HepG2 (cell line): ENCODE measurements around the gene LPO.

ENCODE experiments used
- ADNP ChIP-seq: sonication (generic); formaldehyde crosslinking; IDR thresholded peaks from 2 replicates; pipeline ENCODE4 v1.4.0; 2020; ENCODE audit warnings: missing genetic modification reagents
- FOSL2 ChIP-seq: sonication (generic); formaldehyde crosslinking; IDR thresholded peaks from 2 replicates; pipeline ENCODE4 v1.4.0; 2020; ENCODE audit warnings: missing genetic modification reagents
- HDAC2 ChIP-seq: sonication (generic); formaldehyde crosslinking; IDR thresholded peaks from 2 replicates; pipeline ENCODE4 v1.4.0; 2020; ENCODE audit warnings: missing genetic modification reagents
- POLR2A ChIP-seq, 2 experiments: IDR thresholded peaks; 2 replicates each; pipeline ENCODE4 v1.6.1; 2011; ENCODE audit warnings: low read depth in 2 of 2, low read length in 2 of 2, mild to moderate bottlenecking in 1 of 2, moderate library complexity in 1 of 2; ENCODE audit not compliant: insufficient read depth in 1 of 2
- POLR2AphosphoS2 ChIP-seq: IDR thresholded peaks from 2 replicates; pipeline ENCODE4 v1.6.1; 2011; ENCODE audit warnings: low read depth, low read length, improper control_type of control experiment
- TAF1 ChIP-seq: sonication (generic); formaldehyde crosslinking; IDR thresholded peaks from 2 replicates; pipeline ENCODE4 v1.4.0; 2020; ENCODE audit warnings: missing genetic modification reagents
- TBP ChIP-seq: sonication (generic); formaldehyde crosslinking; IDR thresholded peaks from 2 replicates; pipeline ENCODE4 v1.5.0; 2020; ENCODE audit warnings: missing genetic modification reagents
- ZNF17 ChIP-seq: sonication (generic); formaldehyde crosslinking; IDR thresholded peaks from 2 replicates; pipeline ENCODE4 v1.5.0; 2020; ENCODE audit warnings: mild to moderate bottlenecking, missing genetic modification reagents
- TF ChIP-seq, protein P1 (sequence below): sonication (generic); formaldehyde crosslinking; IDR thresholded peaks from 2 replicates; pipeline ENCODE4 v1.8.1; 2023; ENCODE audit warnings: missing genetic modification reagents, mild to moderate bottlenecking, borderline replicate concordance
- TF ChIP-seq, protein P2 (sequence below): sonication (generic); formaldehyde crosslinking; IDR thresholded peaks from 2 replicates; pipeline ENCODE4 v1.5.0; 2020; ENCODE audit warnings: mild to moderate bottlenecking, missing genetic modification reagents, moderate library complexity

DNA sequence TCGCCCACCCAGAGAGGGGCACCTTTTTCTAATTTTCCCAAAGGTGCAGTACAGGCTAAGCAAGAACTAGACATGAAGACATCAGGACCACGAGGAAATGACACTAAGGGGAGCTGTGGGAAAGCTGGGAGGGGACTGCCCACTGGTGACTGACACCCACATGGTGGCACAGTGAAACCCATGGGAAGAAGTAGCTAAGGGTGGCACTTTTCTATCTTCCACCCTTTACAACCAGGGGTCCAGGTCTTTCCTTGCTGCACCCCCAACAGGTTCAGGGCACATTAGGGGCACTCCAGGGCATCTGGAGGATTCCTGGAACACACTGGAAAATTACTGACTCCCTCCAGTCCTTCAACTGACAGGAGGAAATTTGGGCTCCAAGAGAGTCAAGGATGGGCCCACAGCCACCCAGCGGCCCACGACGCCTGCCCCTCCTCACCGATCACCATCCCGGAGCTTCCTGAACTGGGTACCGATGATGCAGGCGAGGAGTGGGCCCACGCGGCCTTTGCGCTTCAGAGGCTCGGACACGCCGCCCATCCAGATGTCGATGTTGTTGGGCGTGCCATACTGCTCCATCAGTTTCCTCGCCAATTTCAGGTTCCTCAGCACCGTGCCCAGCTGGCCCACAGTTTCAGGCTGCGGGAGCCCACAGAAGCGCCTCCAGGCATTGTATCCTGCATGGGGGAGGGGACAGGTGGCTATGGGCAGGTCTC, 33.0 kb downstream of the LPO start:
- no peak for TF ChIP-seq POLR2A (IDR thresholded peaks at IDR 0.05; ENCODE audit: insufficient read depth in 1 of 2, low read depth in 2 of 2, low read length in 2 of 2)
- no peak for TF ChIP-seq ZNF17 (CRISPR knock-in tag)
- TF ChIP-seq POLR2AphosphoS2: no peak
- TF ChIP-seq, protein P1, sequence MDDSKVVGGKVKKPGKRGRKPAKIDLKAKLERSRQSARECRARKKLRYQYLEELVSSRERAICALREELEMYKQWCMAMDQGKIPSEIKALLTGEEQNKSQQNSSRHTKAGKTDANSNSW (CRISPR knock-in tag): no peak
- TF ChIP-seq ADNP (CRISPR knock-in tag): no peak
- TF ChIP-seq, protein P2, sequence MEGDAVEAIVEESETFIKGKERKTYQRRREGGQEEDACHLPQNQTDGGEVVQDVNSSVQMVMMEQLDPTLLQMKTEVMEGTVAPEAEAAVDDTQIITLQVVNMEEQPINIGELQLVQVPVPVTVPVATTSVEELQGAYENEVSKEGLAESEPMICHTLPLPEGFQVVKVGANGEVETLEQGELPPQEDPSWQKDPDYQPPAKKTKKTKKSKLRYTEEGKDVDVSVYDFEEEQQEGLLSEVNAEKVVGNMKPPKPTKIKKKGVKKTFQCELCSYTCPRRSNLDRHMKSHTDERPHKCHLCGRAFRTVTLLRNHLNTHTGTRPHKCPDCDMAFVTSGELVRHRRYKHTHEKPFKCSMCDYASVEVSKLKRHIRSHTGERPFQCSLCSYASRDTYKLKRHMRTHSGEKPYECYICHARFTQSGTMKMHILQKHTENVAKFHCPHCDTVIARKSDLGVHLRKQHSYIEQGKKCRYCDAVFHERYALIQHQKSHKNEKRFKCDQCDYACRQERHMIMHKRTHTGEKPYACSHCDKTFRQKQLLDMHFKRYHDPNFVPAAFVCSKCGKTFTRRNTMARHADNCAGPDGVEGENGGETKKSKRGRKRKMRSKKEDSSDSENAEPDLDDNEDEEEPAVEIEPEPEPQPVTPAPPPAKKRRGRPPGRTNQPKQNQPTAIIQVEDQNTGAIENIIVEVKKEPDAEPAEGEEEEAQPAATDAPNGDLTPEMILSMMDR (CRISPR knock-in tag): no peak
- no peak for TF ChIP-seq TAF1
- TF ChIP-seq HDAC2 (CRISPR knock-in tag): no peak
- TF ChIP-seq TBP: no peak
- TF ChIP-seq FOSL2 (CRISPR knock-in tag): no peak
